Ascending aorta (tissue), 2 donors: ENCODE results near the gene ST8SIA5. TPM values are rescaled to one million over a fixed set of nuclear protein-coding genes. Genes with fewer than 3 reads are reported as not detected.

Source experiments
- DNase-seq, 2 donors: peaks; one replicate each; pipeline ENCODE4 v3.0.0-alpha.2; 2019; ENCODE audit warnings: low spot score in 2 of 2
- H3K27ac ChIP-seq, 2 donors: fragments of 200-600 bp; sonication (generic); one replicate each; pipeline ENCODE4 v1.5.1; 2016 to 2017; ENCODE audit warnings: mild to moderate bottlenecking in 1 of 2
- H3K27me3 ChIP-seq: fragments of 200-600 bp; sonication (generic); one replicate; pipeline ENCODE4 v1.5.1; 2017
- H3K36me3 ChIP-seq, 2 donors: fragments of 200-600 bp; sonication (generic); one replicate each; pipeline ENCODE4 v1.5.1; 2016
- H3K4me1 ChIP-seq, 2 donors: fragments of 200-600 bp; sonication (generic); one replicate each; pipeline ENCODE4 v1.5.1; 2016 to 2017; ENCODE audit warnings: mild to moderate bottlenecking in 1 of 2
- H3K4me3 ChIP-seq, 2 donors: fragments of 200-600 bp; sonication (generic); one replicate each; pipeline ENCODE4 v1.5.1; 2016 to 2017; ENCODE audit warnings: mild to moderate bottlenecking in 1 of 2
- H3K9me3 ChIP-seq, 2 donors: fragments of 200-600 bp; sonication (generic); one replicate each; pipeline ENCODE4 v1.5.1; 2016
- CTCF ChIP-seq, 3 experiments: fragments of 200-600 bp in 2 of 3; fragments of 450-650 bp in 1 of 3; sonication (generic) in 2 of 3; IDR thresholded peaks; one replicate each; pipeline ENCODE4 v1.5.1; 2016 to 2019; ENCODE audit warnings: antibody characterized with exemption in 3 of 3, mild to moderate bottlenecking in 1 of 3, moderate library complexity in 1 of 3
- intact Hi-C: fragments of 100-400 bp; cut with DNase I; formaldehyde crosslinking; loops from one replicate; pipeline ENCODE4 v1.15.1; 2023
- total RNA-seq: library from RNA; depleted of rRNA; stranded (reverse); fragments of >200 nt; gene quantifications from one replicate; pipeline ENCODE4 v1.1.0, GENCODE V29; 2016

Gene ST8SIA5
- total RNA-seq, 1 donor from 2014 or later, result 0.11 TPM

- no peaks in the 10 kb centered on the region for H3K9me3 ChIP-seq
- H3K4me3 ChIP-seq, result no peak overlapping the region
- no peaks in the 10 kb centered on the region for H3K27me3 ChIP-seq
- intact Hi-C loops, result no loop called here
- peak in 1 of 2 donors; percentile 9 for DNase-seq
- H3K27ac ChIP-seq, result no peak overlapping the region
- no peak for TF ChIP-seq CTCF (IDR thresholded peaks at IDR 0.05)
- H3K36me3 ChIP-seq, result no peaks in the 10 kb centered on the region
- H3K4me1 ChIP-seq, result no peaks in the 10 kb centered on the region
Measured at GRCh38 chr18:46636040-46636630, 120.7 kb downstream of the ST8SIA5 start.

DNA sequence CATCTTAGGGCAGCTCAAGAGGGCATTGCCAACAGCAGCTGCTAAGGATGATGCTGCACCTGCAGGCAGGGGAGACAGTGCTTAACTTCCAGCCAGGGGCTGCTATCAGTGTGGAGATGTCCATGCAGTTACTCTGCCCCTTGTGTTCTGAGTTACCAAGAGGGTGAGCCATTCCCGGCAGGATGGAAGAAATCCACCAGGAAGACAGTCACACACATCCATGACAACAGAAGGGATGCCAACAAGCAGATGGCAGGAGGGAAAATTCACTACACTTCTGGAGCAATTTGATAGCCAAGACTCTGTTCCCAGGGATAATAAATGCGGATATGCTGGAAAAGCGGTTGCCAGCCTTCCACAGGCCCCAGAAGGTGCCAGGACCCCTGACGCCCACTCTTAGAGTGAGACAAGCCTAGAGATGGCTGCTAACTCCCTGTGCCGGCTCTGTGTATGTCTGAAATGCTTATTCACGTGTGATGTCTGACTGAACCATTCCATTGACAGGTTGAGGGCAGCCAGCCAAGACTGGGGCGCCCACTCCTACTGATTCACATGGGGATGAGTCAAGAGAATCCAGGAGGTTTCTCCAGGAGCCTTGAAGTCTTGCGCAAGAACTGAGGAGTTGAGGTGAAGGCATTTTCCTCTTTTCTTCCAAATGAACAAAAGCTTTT is 124.3 kb downstream of the ST8SIA5 start:
- Histone ChIP-seq H3K4me3 (no peak overlapping the region), H3K27me3 (no peaks in the 10 kb centered on the region), H3K4me1 (no peaks in the 10 kb centered on the region), H3K36me3 (no peaks in the 10 kb centered on the region), H3K27ac (no peak overlapping the region), H3K9me3 (no peaks in the 10 kb centered on the region)
- intact Hi-C loops, result no loop called here
- no peak for DNase-seq
- no peak for TF ChIP-seq CTCF (IDR thresholded peaks at IDR 0.05)

DNA sequence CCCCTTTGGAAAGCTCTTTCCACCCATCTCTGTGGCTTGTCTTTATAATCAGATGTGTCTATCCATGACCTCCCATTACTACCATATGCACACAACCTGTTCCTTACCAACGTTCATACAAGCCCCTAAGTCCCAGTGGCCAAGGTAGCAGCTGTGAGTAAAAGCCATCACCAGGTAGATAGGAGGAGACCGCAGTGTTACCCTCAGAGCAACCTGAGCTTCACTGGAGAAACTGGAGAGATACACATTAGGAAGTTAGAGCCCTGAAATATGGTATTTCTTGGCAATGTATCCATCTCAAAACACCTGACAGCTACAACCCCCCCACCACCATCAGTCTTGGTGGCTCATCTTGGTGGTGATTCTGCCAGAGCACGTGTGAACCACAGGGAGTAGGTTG is 125.9 kb downstream of the ST8SIA5 start:
- no peak overlapping the region for H3K4me3 ChIP-seq
- no peaks in the 10 kb centered on the region for H3K27me3 ChIP-seq
- no peaks in the 10 kb centered on the region for H3K36me3 ChIP-seq
- TF ChIP-seq CTCF (IDR thresholded peaks at IDR 0.05), result no peak
- no peaks in the 10 kb centered on the region for H3K9me3 ChIP-seq
- intact Hi-C loops, result no loop called here
- H3K27ac ChIP-seq, result no peak overlapping the region
- DNase-seq, result no peak
- H3K4me1 ChIP-seq, result no peaks in the 10 kb centered on the region

GRCh38 chr18:46630160-46630559 is 126.7 kb downstream of the ST8SIA5 start:
- TF ChIP-seq CTCF (IDR thresholded peaks at IDR 0.05), result no peak
- H3K9me3 ChIP-seq, result no peaks in the 10 kb centered on the region
- DNase-seq, result no peak
- intact Hi-C loops, result no loop called here
- no peaks in the 10 kb centered on the region for H3K36me3 ChIP-seq
- no peak overlapping the region for H3K27ac ChIP-seq
- H3K27me3 ChIP-seq, result no peaks in the 10 kb centered on the region
- no peak overlapping the region for H3K4me3 ChIP-seq
- no peaks in the 10 kb centered on the region for H3K4me1 ChIP-seq

- no peak for DNase-seq
- TF ChIP-seq CTCF (IDR thresholded peaks at IDR 0.05), result no peak
Measured at GRCh38 chr18:46629361-46629760, 127.5 kb downstream of the ST8SIA5 start.

More at GRCh38 chr18:46629361-46629760, 127.5 kb downstream of the ST8SIA5 start:
- H3K36me3 ChIP-seq, result no peaks in the 10 kb centered on the region
- no peaks in the 10 kb centered on the region for H3K27me3 ChIP-seq
- no peak overlapping the region for H3K4me3 ChIP-seq
- no peaks in the 10 kb centered on the region for H3K4me1 ChIP-seq
- intact Hi-C loops, result no loop called here
- H3K27ac ChIP-seq, result no peak overlapping the region
- no peaks in the 10 kb centered on the region for H3K9me3 ChIP-seq
